AG04450 (cell line): ENCODE data around the gene EMP2. TPM values are rescaled to one million over a fixed set of nuclear protein-coding genes. Genes with fewer than 3 reads are reported as not detected.
"Not testable (repeated sequence)": the region's sequence is repeated elsewhere in the genome, so short reads cannot be mapped to it uniquely, and the experiment has no call there.

ENCODE experiments used
- CTCF ChIA-PET: fragments of 300-600, 350-600 bp; formaldehyde crosslinking; extraction: SDS; loops from one replicate; lab custom pipeline; 2022; ENCODE audit warnings: antibody characterized with exemption, inconsistent platforms; lab: Charles Lee
- POLR2A ChIA-PET: fragments of 350-600 bp; formaldehyde crosslinking; extraction: SDS; loops from one replicate; lab custom pipeline; 2021; ENCODE audit warnings: antibody characterized with exemption, inconsistent platforms; lab: Yijun Ruan, JAX
- DNase-seq: peaks from one replicate; pipeline ENCODE4 v3.0.0-alpha.2; 2011; ENCODE audit warnings: low read depth, low spot score
- H3K27ac ChIP-seq: one replicate; pipeline ENCODE4 v1.5.1; 2012; ENCODE audit warnings: low read depth, low read length, control low read depth
- H3K27me3 ChIP-seq: one replicate; pipeline ENCODE4 v1.6.0; 2012; ENCODE audit warnings: low read length; ENCODE audit not compliant: control insufficient read depth, insufficient read depth
- H3K4me3 ChIP-seq: 2 replicates; pipeline ENCODE4 v1.5.1; 2011; ENCODE audit warnings: mild to moderate bottlenecking, low read depth, low read length, control low read depth
- H3K9me3 ChIP-seq: 2 replicates; pipeline ENCODE4 v1.5.1; 2012; ENCODE audit warnings: low read length; ENCODE audit not compliant: control insufficient read depth, insufficient read depth
- polyA plus RNA-seq: library from polyadenylated mRNA; depleted of rRNA; stranded (reverse); fragments of >200 nt; gene quantifications from 2 replicates; pipeline ENCODE4 v1.2.3, GENCODE V29; 2011
- TF ChIP-seq, protein P1 (sequence below): IDR thresholded peaks from 2 replicates; pipeline ENCODE4 v1.5.1; 2011; ENCODE audit warnings: low read depth, low read length, control low read depth, inconsistent platforms

Gene EMP2
- polyA plus RNA-seq, 1 experiment, result 15.2 TPM

- Histone ChIP-seq H3K4me3 (no peak overlapping the region), H3K9me3 (no peaks in the 10 kb centered on the region), H3K27ac (no peak overlapping the region), H3K27me3 (no peaks in the 10 kb centered on the region)
- TF ChIP-seq, protein P1, sequence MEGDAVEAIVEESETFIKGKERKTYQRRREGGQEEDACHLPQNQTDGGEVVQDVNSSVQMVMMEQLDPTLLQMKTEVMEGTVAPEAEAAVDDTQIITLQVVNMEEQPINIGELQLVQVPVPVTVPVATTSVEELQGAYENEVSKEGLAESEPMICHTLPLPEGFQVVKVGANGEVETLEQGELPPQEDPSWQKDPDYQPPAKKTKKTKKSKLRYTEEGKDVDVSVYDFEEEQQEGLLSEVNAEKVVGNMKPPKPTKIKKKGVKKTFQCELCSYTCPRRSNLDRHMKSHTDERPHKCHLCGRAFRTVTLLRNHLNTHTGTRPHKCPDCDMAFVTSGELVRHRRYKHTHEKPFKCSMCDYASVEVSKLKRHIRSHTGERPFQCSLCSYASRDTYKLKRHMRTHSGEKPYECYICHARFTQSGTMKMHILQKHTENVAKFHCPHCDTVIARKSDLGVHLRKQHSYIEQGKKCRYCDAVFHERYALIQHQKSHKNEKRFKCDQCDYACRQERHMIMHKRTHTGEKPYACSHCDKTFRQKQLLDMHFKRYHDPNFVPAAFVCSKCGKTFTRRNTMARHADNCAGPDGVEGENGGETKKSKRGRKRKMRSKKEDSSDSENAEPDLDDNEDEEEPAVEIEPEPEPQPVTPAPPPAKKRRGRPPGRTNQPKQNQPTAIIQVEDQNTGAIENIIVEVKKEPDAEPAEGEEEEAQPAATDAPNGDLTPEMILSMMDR, result no peak
- ChIA-PET POLR2A (no interaction called here), CTCF (no interaction called here)
- DNase-seq, result no peak
Observed at GRCh38 chr16:10536814-10537389, 43.5 kb downstream of the EMP2 start.

DNA sequence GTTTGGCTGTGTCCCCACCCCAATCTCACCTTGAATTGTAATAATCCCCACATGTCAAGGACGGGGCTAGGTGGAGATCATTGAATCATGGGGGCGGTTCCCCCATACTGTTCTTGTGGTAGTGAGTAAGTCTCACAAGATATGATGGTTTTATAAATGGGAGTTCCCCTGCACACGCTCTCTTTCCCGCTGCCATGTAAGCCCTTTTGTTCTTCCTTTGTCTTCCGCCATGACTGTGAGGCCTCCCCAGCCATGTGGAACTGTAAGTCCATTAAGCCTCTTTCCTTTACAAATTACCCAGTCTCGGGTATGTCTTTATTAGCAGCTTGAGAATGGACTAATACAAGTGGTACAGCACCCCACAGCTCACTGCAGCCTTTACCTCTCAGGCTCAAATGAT lies 44.1 kb downstream of the EMP2 start:
- H3K27me3 ChIP-seq, H3K27ac ChIP-seq, CTCF ChIA-PET, POLR2A ChIA-PET, H3K4me3 ChIP-seq, DNase-seq, H3K9me3 ChIP-seq: not testable (repeated sequence)

- no peak for DNase-seq
- no peak overlapping the region for H3K27ac ChIP-seq
- no peak overlapping the region for H3K4me3 ChIP-seq
- no peaks in the 10 kb centered on the region for H3K27me3 ChIP-seq
- CTCF ChIA-PET, result no interaction called here
- TF ChIP-seq, protein P1, result no peak
- POLR2A ChIA-PET, result no interaction called here
- no peaks in the 10 kb centered on the region for H3K9me3 ChIP-seq
Observed at GRCh38 chr16:10535461-10535860, 44.9 kb downstream of the EMP2 start.

DNA sequence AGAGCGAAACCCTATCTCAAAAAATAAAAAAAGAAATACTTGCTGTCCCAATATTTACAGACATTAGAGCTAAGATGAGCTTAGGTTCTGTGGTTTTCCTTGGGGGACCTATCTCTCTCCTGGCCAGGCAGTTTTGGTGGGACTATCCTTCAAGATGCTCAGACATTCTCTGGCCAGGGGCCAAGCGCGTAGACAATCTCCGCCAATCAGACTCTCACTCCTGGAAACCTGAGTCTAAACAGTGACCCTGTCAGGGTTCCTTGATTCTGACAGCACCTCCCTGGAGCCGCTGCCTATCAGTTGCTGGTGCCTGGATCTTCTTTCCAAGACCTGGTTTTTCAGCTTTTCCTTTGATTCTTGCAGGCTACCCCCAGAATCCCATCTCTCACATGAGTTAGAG lies 45.6 kb downstream of the EMP2 start:
- ChIA-PET CTCF (interaction anchor here (1.0 to 1.3 kb wide), 2 partner anchors 20 to 203 kb away, joined by 4 to 6 read pairs; no protein-coding TSS in a partner anchor), POLR2A (no interaction called here)
- Histone ChIP-seq H3K27ac (no peak overlapping the region), H3K4me3 (no peak overlapping the region), H3K9me3 (no peaks in the 10 kb centered on the region), H3K27me3 (no peaks in the 10 kb centered on the region)
- TF ChIP-seq, protein P1, result no peak
- DNase-seq, result no peak

DNA sequence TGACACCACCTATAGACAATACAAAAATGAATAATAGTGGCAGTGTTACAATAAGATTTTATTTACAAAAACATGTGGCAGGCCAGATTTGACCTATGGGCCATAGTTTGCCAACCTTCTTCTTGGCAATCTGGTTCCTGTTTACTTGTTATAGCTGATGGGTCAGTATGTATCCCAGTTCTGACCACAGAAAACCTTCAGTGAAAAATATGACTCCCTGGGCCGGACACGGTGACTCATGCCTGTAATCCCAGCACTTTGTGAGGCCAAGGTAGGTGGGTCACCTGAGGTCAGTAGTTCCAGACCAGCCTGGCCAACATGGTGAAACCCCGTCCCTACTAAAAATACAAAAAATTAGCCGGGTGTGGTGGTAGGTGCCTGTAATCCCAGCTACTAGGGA lies 46.8 kb downstream of the EMP2 start:
- H3K27ac ChIP-seq, H3K4me3 ChIP-seq, POLR2A ChIA-PET, H3K27me3 ChIP-seq, DNase-seq, H3K9me3 ChIP-seq: not testable (repeated sequence)
- CTCF ChIA-PET, result interaction anchor here (0.6 to 1.3 kb wide), 5 partner anchors 12 to 204 kb away, joined by 3 to 7 read pairs (median 3); no protein-coding TSS in a partner anchor

- no peak for DNase-seq
- POLR2A ChIA-PET, result no interaction called here
- CTCF ChIA-PET, result interaction anchor here (2.3 kb wide), 1 partner anchor 17 kb away, joined by 6 read pairs; no protein-coding TSS in a partner anchor
- Histone ChIP-seq H3K9me3 (no peaks in the 10 kb centered on the region), H3K27me3 (no peaks in the 10 kb centered on the region), H3K4me3 (no peak overlapping the region), H3K27ac (no peak overlapping the region)
- TF ChIP-seq, protein P1, result no peak
Observed at GRCh38 chr16:10531582-10531981, 48.8 kb downstream of the EMP2 start.
